Activated CD4-positive, alpha-beta T cell treated with anti-CD3 and anti-CD28 coated beads for 36 hours (primary cell): ENCODE measurements around the gene PLCH2. TPM values are rescaled to one million over a fixed set of nuclear protein-coding genes. Genes with fewer than 3 reads are reported as not detected.

Source experiments
- ATAC-seq: fragments of 200-7000 bp; cut with Tn5 transposase; one replicate; pipeline ENCODE4 v1.10.0; 2021; ENCODE audit warnings: mild to moderate bottlenecking, moderate library complexity
- CTCF ChIA-PET: fragments of 350-600 bp; sonication (Branson Sonifier 250); formaldehyde crosslinking; loops from one replicate; lab custom pipeline; 2021; ENCODE audit warnings: antibody characterized with exemption; lab: Charles Lee
- POLR2A ChIA-PET: fragments of 350-600 bp; sonication (Branson Sonifier 250); formaldehyde crosslinking; loops from one replicate; lab custom pipeline; 2021; ENCODE audit warnings: antibody characterized with exemption, inconsistent platforms; lab: Charles Lee
- DNase-seq: peaks from one replicate; pipeline ENCODE4 v3.0.0-alpha.2; 2020
- H3K27ac Mint-ChIP-seq: one replicate; pipeline ENCODE4 v1.8.0; 2021; ENCODE audit warnings: mixed read lengths
- H3K27me3 Mint-ChIP-seq: one replicate; pipeline ENCODE4 v1.8.0; 2021; ENCODE audit warnings: mixed read lengths
- H3K36me3 Mint-ChIP-seq: one replicate; pipeline ENCODE4 v1.8.0; 2021; ENCODE audit warnings: low read depth, mixed read lengths
- H3K4me1 Mint-ChIP-seq: one replicate; pipeline ENCODE4 v1.8.0; 2021; ENCODE audit warnings: mixed read lengths
- H3K4me3 Mint-ChIP-seq: one replicate; pipeline ENCODE4 v1.8.0; 2021; ENCODE audit warnings: mild to moderate bottlenecking, moderate library complexity, mixed read lengths
- H3K9me3 Mint-ChIP-seq: one replicate; pipeline ENCODE4 v1.8.0; 2021; ENCODE audit warnings: low read depth, mixed read lengths
- intact Hi-C, 2 experiments: fragments of 100-400 bp; cut with DNase I in 1 of 2; cut with micrococcal nuclease in 1 of 2; formaldehyde crosslinking; loops; one replicate each; pipeline versions ENCODE4 v1.14.2 to v1.15.1; 2022 to 2024; cut with DNase I, micrococcal nuclease
- total RNA-seq, 2 experiments: library from RNA; stranded (reverse); gene quantifications; one replicate each; pipeline ENCODE4 v1.2.3, GENCODE V29; 2021

PLCH2 gene
- total RNA-seq, 2 experiments from 2014 or later, result 5.1 to 6.3 TPM

DNA sequence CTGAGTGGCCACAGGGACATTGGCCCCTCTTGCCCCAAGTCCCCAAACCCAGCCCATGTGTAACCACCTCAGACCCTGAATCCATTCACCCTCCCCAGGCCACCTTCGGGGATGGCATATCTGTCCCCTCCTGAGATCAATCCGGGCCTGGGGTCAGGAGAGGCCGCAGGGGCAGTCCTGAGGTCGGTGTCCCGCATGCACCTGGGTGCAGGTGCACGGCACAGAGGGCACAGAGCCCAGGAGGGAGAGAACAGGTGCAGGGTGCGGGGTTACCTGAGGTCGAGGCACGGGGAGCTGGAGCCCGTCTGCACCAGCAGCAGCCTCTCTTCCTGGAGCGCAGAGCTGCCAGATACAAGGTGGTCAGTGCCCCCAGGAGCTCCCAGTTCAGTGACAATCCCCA lies 33.5 kb downstream of the PLCH2 start:
- no peak overlapping the region for H3K4me3 Mint-ChIP-seq
- no peaks in the 10 kb centered on the region for H3K9me3 Mint-ChIP-seq
- ATAC-seq (no peak), DNase-seq (no peak)
- ChIA-PET POLR2A (no interaction called here), CTCF (no interaction called here)
- H3K36me3 Mint-ChIP-seq, result peaks cover 10% of the 10 kb centered on the region
- no peaks in the 10 kb centered on the region for H3K27me3 Mint-ChIP-seq
- intact Hi-C loops, result no loop called here
- H3K4me1 Mint-ChIP-seq, result no peaks in the 10 kb centered on the region
- H3K27ac Mint-ChIP-seq, result no peak overlapping the region

DNA sequence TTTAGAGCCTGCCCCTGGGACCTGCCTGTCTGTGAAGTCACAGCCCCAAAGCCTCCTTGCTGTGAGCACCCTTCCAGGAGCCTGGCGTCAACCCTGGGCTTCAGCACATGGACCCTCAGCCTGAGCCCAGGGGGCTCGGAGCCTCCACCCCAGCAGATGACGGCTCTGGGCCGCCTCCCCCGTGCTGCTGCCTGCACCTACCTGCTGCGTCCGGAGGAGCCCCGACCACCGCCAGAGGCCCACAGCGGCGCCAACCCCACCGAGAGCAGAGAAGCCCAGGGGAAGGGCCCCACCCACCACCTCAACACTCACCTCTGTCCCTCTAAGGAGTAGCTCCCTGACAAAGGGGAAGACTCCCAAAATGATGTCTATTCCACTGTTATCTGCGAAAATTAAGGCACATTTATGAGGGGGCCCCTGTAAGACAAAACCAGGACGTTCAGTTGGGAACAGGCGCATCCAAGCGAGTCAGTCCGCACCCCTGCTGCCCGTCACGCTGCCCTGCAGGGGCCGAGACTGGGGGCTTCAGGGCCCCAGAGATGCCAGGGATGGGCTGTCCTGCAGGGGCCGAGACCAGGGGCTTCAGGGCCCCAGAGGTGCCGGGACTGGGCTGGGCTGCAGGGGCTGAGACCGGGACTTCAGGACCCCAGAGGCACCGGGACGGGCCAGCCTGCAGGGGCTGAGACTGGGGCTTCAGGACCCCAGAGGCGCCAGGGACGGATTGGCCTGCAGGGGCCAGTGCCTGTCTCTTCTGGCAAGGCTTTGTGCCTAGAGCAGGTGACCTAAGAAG lies 34.5 kb downstream of the PLCH2 start:
- Mint-ChIP-seq H3K9me3 (no peaks in the 10 kb centered on the region), H3K27ac (no peak overlapping the region), H3K27me3 (no peaks in the 10 kb centered on the region), H3K4me1 (no peaks in the 10 kb centered on the region), H3K36me3 (peaks cover 10% of the 10 kb centered on the region), H3K4me3 (no peak overlapping the region)
- DNase-seq, result no peak
- intact Hi-C loops, result no loop called here
- ATAC-seq, result no peak
- POLR2A ChIA-PET, result no interaction called here
- CTCF ChIA-PET, result no interaction called here

DNA sequence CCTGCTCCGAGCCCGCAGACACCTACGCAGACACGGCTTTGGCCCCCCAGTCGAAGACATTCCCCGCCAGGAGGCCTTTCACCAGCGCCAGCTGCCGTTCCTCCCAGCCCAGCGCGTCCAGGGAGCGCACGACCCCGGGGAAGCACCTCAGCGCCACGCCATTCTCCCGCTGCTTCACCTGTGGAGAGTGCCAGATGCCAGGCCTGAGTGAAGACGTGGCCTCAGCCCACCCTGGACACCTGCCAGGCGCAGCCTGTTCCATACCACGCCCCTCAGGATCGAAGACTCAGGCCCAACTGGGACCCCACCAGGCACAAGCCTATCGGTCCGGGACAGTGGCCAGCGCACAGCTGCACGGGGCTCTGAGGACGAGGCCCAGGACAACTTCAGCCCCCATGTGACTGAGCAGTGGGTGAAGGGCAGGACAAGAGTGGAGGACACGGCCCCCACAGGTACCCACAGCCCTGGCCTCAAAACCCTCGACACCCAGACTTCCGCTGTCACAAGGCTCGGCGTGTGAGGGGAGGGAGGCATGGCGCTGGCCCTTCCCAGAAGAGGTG lies 36.9 kb downstream of the PLCH2 start:
- ChIA-PET POLR2A (no interaction called here), CTCF (no interaction called here)
- Mint-ChIP-seq H3K27me3 (no peaks in the 10 kb centered on the region), H3K4me1 (no peaks in the 10 kb centered on the region), H3K4me3 (no peak overlapping the region), H3K36me3 (peaks cover 12% of the 10 kb centered on the region), H3K9me3 (no peaks in the 10 kb centered on the region), H3K27ac (no peak overlapping the region)
- ATAC-seq (no peak), DNase-seq (no peak)
- intact Hi-C loops, result no loop called here

DNA sequence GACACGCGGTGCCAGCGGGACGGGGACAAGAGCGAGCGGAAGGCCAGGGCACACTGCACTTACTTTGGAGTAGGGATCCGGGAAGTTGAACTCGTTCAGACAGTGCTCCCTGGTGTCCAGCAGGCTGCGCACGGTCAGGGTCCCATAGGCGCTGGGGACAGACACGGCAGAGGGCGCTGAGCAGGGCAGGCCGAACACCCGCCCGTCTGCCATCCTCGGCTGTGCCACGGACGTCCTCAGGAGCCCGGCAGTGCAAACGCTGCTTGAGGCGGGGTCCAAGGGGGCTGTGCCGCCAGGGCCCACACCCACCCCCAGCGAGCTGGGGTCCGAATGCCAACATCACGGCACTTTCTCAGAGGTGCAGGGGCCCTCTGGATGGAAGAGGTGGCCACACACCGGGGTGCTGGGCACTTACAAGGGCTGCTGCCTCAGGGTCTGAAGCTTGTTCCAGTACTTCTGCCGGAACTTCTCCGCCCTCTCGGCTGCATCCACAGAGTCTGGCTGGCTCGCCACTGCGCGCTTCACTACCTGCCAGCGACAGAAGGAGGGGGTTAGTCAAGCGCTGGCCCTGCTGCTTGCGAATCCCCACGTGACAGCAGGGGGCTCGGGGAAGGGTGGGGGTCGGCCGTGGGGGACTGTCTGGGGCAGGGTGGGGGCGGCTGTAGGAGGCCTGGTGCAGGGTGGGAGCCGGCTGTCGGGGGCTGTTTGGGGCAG lies 38.0 kb downstream of the PLCH2 start:
- Mint-ChIP-seq H3K27ac (no peak overlapping the region), H3K27me3 (no peaks in the 10 kb centered on the region), H3K4me3 (no peak overlapping the region), H3K4me1 (no peaks in the 10 kb centered on the region), H3K9me3 (no peaks in the 10 kb centered on the region), H3K36me3 (peaks cover 19% of the 10 kb centered on the region)
- POLR2A ChIA-PET, result no interaction called here
- CTCF ChIA-PET, result no interaction called here
- no peak for ATAC-seq
- intact Hi-C loops, result no loop called here
- no peak for DNase-seq

DNA sequence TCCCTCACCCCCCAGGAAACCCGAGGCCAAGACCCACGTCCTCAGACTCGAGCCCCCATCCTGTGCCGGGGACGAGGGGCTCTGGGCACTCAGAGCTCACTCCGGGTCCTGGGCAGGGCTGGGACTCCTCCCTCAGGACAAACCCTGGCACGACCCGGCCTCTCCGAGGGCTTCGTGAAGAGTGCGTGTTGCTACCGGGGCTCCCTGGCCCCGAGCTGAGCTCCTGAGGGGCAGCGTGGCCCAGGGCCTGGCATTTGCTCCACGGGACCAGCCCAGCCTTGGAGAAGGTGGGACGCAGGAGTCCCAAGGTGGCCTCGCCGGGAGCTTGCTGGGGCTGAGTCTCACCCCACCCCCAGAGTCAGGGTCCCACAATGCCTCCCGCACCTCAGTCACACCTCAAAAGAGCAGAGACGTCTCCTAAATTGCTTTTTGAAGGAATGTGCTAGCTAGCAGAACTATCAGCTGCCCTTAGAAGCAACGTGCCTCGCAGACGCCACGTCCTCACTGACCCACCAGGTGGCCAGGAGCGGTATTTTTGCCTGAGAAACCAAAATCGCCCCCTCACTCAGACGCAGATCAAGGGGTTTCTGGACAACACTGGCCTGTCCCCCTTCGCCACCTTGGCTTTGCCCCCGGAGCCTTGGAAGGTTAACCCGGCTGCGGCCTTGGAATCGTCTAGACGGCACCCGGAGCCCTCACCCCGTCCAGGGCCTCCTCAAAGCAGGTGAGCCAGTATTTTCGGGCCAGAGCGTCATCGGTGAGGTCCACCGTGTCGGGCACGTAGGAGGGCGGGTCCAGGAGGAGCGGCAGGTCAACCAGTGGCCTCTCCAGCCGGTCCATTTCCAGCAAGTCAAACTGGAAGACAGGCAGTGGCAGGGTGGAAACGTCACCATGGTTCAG lies 39.0 kb downstream of the PLCH2 start:
- H3K4me3 Mint-ChIP-seq, result no peak overlapping the region
- intact Hi-C loops, result no loop called here
- POLR2A ChIA-PET, result no interaction called here
- no peak for ATAC-seq
- DNase-seq, result no peak
- CTCF ChIA-PET, result no interaction called here
- H3K9me3 Mint-ChIP-seq, result no peaks in the 10 kb centered on the region
- peaks cover 17% of the 10 kb centered on the region for H3K36me3 Mint-ChIP-seq
- H3K4me1 Mint-ChIP-seq, result no peaks in the 10 kb centered on the region
- no peak overlapping the region for H3K27ac Mint-ChIP-seq
- H3K27me3 Mint-ChIP-seq, result no peaks in the 10 kb centered on the region

DNA sequence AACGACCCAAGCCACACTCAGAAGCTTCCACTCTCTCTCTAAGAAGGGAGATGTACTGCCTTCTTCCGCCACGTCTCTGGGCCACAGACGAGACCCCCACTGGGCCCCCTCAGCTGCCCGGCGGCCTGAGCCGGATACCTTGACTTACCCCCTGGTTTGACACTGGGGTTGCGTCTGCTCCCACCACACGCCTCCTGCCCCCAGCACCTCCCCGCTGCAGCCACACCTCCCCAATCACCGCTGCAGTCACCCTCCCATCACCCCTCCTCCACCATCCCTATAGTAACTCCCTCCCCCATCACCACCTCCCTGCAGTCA lies 39.6 kb downstream of the PLCH2 start:
- DNase-seq (no peak), ATAC-seq (no peak)
- Mint-ChIP-seq H3K4me1 (no peaks in the 10 kb centered on the region), H3K27me3 (no peaks in the 10 kb centered on the region), H3K4me3 (no peak overlapping the region), H3K27ac (no peak overlapping the region), H3K36me3 (peaks cover 18% of the 10 kb centered on the region), H3K9me3 (no peaks in the 10 kb centered on the region)
- ChIA-PET POLR2A (no interaction called here), CTCF (no interaction called here)
- intact Hi-C loops, result no loop called here

DNA sequence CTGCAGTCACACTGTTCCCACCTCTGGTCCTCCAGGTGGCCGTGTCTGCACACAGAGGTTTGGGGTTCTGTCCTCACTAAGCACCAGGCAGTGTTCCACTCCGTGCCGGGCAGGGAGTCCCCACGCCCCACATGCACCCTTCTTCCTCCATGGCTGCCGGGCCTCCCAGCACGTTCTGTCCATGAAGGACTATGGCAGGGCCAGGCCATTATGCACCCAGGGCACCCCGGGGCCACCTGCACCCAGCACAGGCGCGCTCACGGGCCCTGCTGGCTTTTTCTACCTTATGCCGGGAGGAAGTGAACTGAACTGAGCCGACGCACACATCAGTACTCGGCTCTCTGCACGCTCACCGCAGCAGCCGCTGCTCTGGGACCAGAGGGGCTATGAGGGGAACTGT lies 40.0 kb downstream of the PLCH2 start:
- ATAC-seq, result no peak
- no peak overlapping the region for H3K4me3 Mint-ChIP-seq
- ChIA-PET CTCF (no interaction called here), POLR2A (no interaction called here)
- no peaks in the 10 kb centered on the region for H3K9me3 Mint-ChIP-seq
- peaks cover 22% of the 10 kb centered on the region for H3K36me3 Mint-ChIP-seq
- DNase-seq, result no peak
- H3K27ac Mint-ChIP-seq, result no peak overlapping the region
- intact Hi-C loops, result no loop called here
- no peaks in the 10 kb centered on the region for H3K27me3 Mint-ChIP-seq
- no peaks in the 10 kb centered on the region for H3K4me1 Mint-ChIP-seq

DNA sequence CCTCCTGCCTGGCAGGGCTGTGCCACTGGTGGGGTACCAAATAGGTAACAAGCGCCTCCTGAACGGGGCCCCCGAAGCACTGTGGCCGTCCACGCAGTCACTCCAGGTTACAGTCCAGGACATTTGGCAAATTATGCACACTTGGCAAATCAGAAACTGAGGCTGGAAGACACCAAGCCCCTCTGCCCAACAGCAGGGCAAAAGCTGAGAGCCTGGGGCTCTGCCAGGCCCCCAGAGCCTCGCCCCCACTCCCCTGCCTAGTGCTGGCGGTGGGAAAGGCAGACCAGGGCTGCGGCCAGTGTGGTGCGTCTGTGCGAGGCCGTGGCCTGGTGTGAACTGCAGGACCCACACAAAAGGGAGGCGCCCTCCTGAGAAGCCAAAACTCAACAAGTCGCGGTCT lies 40.9 kb downstream of the PLCH2 start:
- Mint-ChIP-seq H3K36me3 (peaks cover 24% of the 10 kb centered on the region), H3K27me3 (no peaks in the 10 kb centered on the region), H3K4me3 (no peak overlapping the region), H3K27ac (no peak overlapping the region), H3K4me1 (no peaks in the 10 kb centered on the region), H3K9me3 (no peaks in the 10 kb centered on the region)
- DNase-seq (no peak), ATAC-seq (no peak)
- POLR2A ChIA-PET, result no interaction called here
- intact Hi-C loops, result no loop called here
- CTCF ChIA-PET, result no interaction called here

DNA sequence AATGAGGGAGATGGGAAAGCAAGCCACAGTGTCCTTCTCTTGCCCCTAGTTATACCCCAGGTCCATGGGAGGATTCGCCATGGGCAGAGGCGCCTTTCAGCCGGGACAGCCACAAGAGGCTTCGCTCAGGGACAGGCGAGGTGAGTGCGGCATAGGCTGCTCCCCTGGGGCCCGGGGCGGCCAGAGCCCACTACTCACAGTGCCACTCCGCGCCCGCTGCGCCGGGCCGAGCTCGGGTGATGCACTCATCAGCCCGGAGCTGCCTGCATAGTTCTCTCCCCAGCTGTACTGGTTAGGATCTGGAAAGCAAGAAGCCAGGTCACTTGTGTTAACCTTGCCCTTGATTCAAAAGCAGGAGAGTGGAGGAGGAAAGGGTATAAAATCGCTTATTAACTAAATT lies 41.9 kb downstream of the PLCH2 start:
- intact Hi-C loops, result no loop called here
- DNase-seq, result no peak
- no peak for ATAC-seq
- CTCF ChIA-PET, result no interaction called here
- H3K27me3 Mint-ChIP-seq, result no peaks in the 10 kb centered on the region
- H3K4me1 Mint-ChIP-seq, result peaks cover 5% of the 10 kb centered on the region
- no peak overlapping the region for H3K27ac Mint-ChIP-seq
- POLR2A ChIA-PET, result interaction anchor here (0.6 kb wide), 1 partner anchor 1382 kb away, joined by 3 read pairs; the partner anchor contains the start of gene C1orf174
- peaks cover 24% of the 10 kb centered on the region for H3K36me3 Mint-ChIP-seq
- no peaks in the 10 kb centered on the region for H3K9me3 Mint-ChIP-seq
- no peak overlapping the region for H3K4me3 Mint-ChIP-seq

DNA sequence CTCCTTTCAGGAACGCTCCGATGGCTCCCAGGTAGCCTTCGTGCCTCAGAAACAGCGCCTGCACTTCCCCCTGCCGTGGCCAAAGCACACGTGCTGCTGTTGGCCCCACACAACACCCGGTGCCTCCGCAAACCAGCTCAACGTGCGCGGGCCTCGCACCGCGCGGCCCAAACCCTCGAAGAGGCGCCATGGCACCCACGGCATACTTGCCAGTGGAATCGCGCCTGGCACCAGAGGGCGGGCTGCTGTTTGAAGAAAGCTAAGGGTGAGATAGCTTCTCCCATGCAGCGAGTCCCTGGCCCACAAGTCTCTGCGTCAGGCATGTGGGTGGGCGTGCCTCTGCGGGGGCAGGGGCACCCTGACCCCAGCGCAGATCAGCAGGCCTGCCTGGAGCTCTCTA lies 42.4 kb downstream of the PLCH2 start:
- ATAC-seq (no peak), DNase-seq (no peak)
- Mint-ChIP-seq H3K27me3 (no peaks in the 10 kb centered on the region), H3K4me1 (peaks cover 11% of the 10 kb centered on the region), H3K9me3 (no peaks in the 10 kb centered on the region), H3K36me3 (peaks cover 23% of the 10 kb centered on the region), H3K27ac (no peak overlapping the region), H3K4me3 (no peak overlapping the region)
- POLR2A ChIA-PET, result interaction anchor here (0.6 kb wide), 1 partner anchor 1382 kb away, joined by 3 read pairs; the partner anchor contains the start of gene C1orf174
- CTCF ChIA-PET, result no interaction called here
- intact Hi-C loops, result no loop called here

DNA sequence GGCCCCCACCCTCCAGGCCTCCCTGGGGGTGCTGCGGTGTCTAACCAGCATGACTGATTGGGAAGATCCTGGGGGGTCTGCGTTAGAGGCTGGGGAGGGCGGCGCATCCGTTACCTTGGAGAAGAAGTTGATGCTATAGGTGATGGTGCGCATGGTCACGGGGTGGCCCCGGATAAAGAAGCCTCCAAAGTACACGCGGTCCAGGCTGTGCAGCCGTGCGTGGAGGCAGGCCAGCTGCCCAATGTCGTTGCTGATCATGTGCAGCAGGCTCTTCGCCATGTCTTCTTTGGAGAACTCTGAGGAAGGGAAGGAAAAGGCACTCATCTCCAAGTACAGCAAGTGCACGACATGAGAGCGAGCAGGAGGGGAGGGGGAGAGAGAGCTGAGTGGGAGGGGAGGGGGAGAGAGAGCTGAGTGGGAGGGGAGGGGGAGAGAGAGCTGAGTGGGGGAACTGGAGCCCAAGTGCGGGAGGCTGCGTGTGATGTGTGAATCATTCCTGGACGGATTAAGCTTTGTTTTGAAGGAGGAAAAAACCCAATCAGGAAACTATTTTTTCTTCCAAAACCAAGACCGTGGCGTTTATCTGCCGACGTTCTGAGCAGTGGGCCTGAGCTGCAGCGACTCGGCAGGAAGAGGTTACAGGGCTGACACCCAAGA lies 43.1 kb downstream of the PLCH2 start:
- no peak for ATAC-seq
- intact Hi-C loops, result no loop called here
- Mint-ChIP-seq H3K27me3 (no peaks in the 10 kb centered on the region), H3K36me3 (peaks cover 19% of the 10 kb centered on the region), H3K4me1 (peaks cover 15% of the 10 kb centered on the region), H3K9me3 (no peaks in the 10 kb centered on the region), H3K4me3 (no peak overlapping the region), H3K27ac (no peak overlapping the region)
- ChIA-PET CTCF (interaction anchor here (0.6 kb wide), 1 partner anchor 327 kb away, joined by 3 read pairs; no protein-coding TSS in a partner anchor), POLR2A (no interaction called here)
- DNase-seq, result no peak
